ENCODE data around the gene RNF186.

RNF186 gene

GRCh38 chr1:19799230-19800075, 15.6 kb downstream of the RNF186 start, which contains the start of gene TMCO4:
Gene TMCO4 (minus strand): TSS chr1:19799916. CDS start chr1:19780758, 19,158 bp downstream.
- TF ChIP-seq SPI1 (IDR thresholded peaks at IDR 0.05; ENCODE audit: borderline replicate concordance, low read depth), result no peak
- no peak for TF ChIP-seq CTCF (IDR thresholded peaks at IDR 0.05; ENCODE audit: insufficient read depth, low read length)
- TF ChIP-seq REST (IDR thresholded peaks at IDR 0.05; ENCODE audit: insufficient replicate concordance, low read depth), result no peak
- no peak for TF ChIP-seq GABPA (IDR thresholded peaks at IDR 0.05; ENCODE audit: low read depth)
- TF ChIP-seq POLR2AphosphoS5 (IDR thresholded peaks at IDR 0.05; ENCODE audit: low read depth), result no peak
- H3K27me3 ChIP-seq (ENCODE audit: insufficient read depth, poor library complexity, severe bottlenecking), result peaks cover 12% of the 10 kb centered on the region
- peak in 1 of 2 experiments; percentile 49 for DNase-seq (ENCODE audit: low read depth in 1 of 2, low spot score in 1 of 2)
- H3K4me3 ChIP-seq (replicated peaks; ENCODE audit: insufficient read depth, low read length), result peak within 1 kb of the TSS; percentile 40
- no peak within 1 kb of the TSS for H3K27ac ChIP-seq (replicated peaks)

- no peak overlapping the region; the same call in 1 of the 2 replicates for H3K4me3 ChIP-seq (replicated peaks; ENCODE audit: insufficient read depth, low read length)
- TF ChIP-seq CTCF (IDR thresholded peaks at IDR 0.05; ENCODE audit: insufficient read depth, low read length), result no peak
- no peak for TF ChIP-seq SPI1 (IDR thresholded peaks at IDR 0.05; ENCODE audit: borderline replicate concordance, low read depth)
- no peak for TF ChIP-seq POLR2AphosphoS5 (IDR thresholded peaks at IDR 0.05; ENCODE audit: low read depth)
- TF ChIP-seq GABPA (IDR thresholded peaks at IDR 0.05; ENCODE audit: low read depth), result no peak
- no peak for TF ChIP-seq REST (IDR thresholded peaks at IDR 0.05; ENCODE audit: insufficient replicate concordance, low read depth)
- DNase-seq (ENCODE audit: low read depth in 1 of 2, low spot score in 1 of 2), result no peak
Observed at GRCh38 chr1:19798486-19799229, 16.4 kb downstream of the RNF186 start.

GRCh38 chr1:19797827-19798226, 17.3 kb downstream of the RNF186 start:
- no peak overlapping the region for H3K4me3 ChIP-seq (replicated peaks; ENCODE audit: insufficient read depth, low read length)
- DNase-seq (ENCODE audit: low read depth in 1 of 2, low spot score in 1 of 2), result no peak
- TF ChIP-seq SPI1 (IDR thresholded peaks at IDR 0.05; ENCODE audit: borderline replicate concordance, low read depth), result no peak
- no peak for TF ChIP-seq GABPA (IDR thresholded peaks at IDR 0.05; ENCODE audit: low read depth)
- TF ChIP-seq REST (IDR thresholded peaks at IDR 0.05; ENCODE audit: insufficient replicate concordance, low read depth), result no peak
- no peak for TF ChIP-seq POLR2AphosphoS5 (IDR thresholded peaks at IDR 0.05; ENCODE audit: low read depth)
- no peak for TF ChIP-seq CTCF (IDR thresholded peaks at IDR 0.05; ENCODE audit: insufficient read depth, low read length)
- H3K27ac ChIP-seq (replicated peaks), result no peak overlapping the region
- H3K27me3 ChIP-seq (ENCODE audit: insufficient read depth, poor library complexity, severe bottlenecking), result peaks cover 12% of the 10 kb centered on the region

More at GRCh38 chr1:19798486-19799229, 16.4 kb downstream of the RNF186 start:
- Histone ChIP-seq H3K27me3 (ENCODE audit: insufficient read depth, poor library complexity, severe bottlenecking) (peaks cover 12% of the 10 kb centered on the region), H3K27ac (replicated peaks) (no peak overlapping the region)

Data from HL-60 (cell line).